Activated T-cell treated with anti-CD3 and anti-CD28 coated beads, Interleukin-2, amount 50 U/mL, for 72 hours (primary cell): Measurements from ENCODE around the gene ARHGDIG. TPM values are rescaled to one million over a fixed set of nuclear protein-coding genes. Genes with fewer than 3 reads are reported as not detected.
"Not testable (repeated sequence)": the region's sequence is repeated elsewhere in the genome, so short reads cannot be mapped to it uniquely, and the experiment has no call there.

Source experiments
- ATAC-seq, 2 donors: fragments of 150-1000 bp; cut with Tn5 transposase; replicated peaks in 1 of 2; 2 replicates each; pipeline ENCODE4 v1.10.0; 2021; ENCODE audit warnings: moderate library complexity in 2 of 2, mild to moderate bottlenecking in 1 of 2
- DNase-seq, 2 donors: peaks; one replicate each; pipeline ENCODE4 v3.0.0; 2021 to 2022; ENCODE audit warnings: mixed read lengths in 1 of 2
- H3K27ac Mint-ChIP-seq: one replicate; pipeline ENCODE4 v1.8.0; 2022; ENCODE audit warnings: mild to moderate bottlenecking, moderate library complexity, mixed read lengths
- H3K27me3 Mint-ChIP-seq: one replicate; pipeline ENCODE4 v1.8.0; 2022; ENCODE audit warnings: low read depth, mixed read lengths
- H3K36me3 Mint-ChIP-seq, 2 donors: one replicate each; pipeline ENCODE4 v1.8.0; 2022; ENCODE audit warnings: mixed read lengths in 2 of 2, mild to moderate bottlenecking in 1 of 2; ENCODE audit not compliant: insufficient read depth in 2 of 2
- H3K4me1 Mint-ChIP-seq: one replicate; pipeline ENCODE4 v1.8.0; 2022; ENCODE audit warnings: low read depth, mixed read lengths
- H3K4me3 Mint-ChIP-seq, 2 donors: one replicate each; pipeline ENCODE4 v1.8.0; 2022; ENCODE audit warnings: mild to moderate bottlenecking in 2 of 2, mixed read lengths in 2 of 2, moderate library complexity in 2 of 2
- H3K9me3 Mint-ChIP-seq, 2 donors: one replicate each; pipeline ENCODE4 v1.8.0; 2022; ENCODE audit warnings: mixed read lengths in 2 of 2
- total RNA-seq, 2 donors: library from RNA; stranded (reverse); gene quantifications; one replicate each; pipeline ENCODE4 v1.2.3, GENCODE V29; 2022

ARHGDIG gene
- total RNA-seq, 2 donors from 2014 or later = 0.48 to 0.97 TPM

DNA sequence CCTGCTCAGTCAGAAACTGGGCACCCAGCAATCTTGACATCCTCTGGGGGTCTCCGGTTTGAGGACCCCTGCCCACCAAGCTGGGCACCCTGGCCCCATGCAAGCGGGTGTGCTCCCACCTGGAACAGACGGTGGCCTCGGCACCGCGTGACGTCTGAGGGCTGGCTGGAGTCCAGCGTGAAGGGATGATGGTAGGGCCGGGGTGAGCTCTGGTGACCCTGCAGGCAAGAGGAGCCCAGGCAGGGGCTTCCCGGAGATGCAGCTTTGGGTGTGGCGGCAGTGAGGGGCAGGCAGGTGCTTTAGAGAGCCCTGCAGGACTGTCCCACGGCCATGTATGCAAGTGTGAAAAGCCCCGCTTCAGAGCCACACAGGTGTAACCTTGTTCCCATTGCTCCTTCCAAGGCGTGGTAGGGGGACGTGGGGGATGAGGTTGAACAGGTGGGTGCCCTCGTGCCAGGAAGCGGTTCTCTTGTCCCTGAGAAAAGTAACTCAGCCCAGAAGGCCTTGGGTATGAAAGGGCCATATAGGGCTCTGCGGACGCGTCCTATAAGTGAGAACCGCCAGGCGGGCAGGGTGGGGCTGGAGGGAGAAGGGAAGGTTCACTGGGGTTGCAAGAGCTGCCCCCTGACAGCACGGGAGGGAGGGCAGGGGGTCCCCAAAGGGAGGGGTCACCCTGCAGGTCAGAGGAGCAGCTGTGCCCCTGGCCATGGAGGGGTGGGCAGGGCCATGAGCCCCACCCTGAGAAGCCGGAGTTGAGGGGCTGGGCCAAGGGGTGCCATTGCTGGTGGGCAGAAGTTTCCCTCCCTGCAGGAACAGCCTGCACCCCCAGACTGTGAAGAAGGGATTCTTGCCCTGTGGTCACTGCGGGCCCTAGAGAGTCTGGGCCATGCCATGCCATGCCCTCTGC is 13.9 kb upstream of the ARHGDIG start:
- no peaks in the 10 kb centered on the region for H3K4me1 Mint-ChIP-seq
- no peaks in the 10 kb centered on the region for H3K36me3 Mint-ChIP-seq
- no peak overlapping the region for H3K4me3 Mint-ChIP-seq
- DNase-seq = no peak
- H3K27ac Mint-ChIP-seq = no peak overlapping the region
- no peaks in the 10 kb centered on the region for H3K27me3 Mint-ChIP-seq
- ATAC-seq = no peak
- H3K9me3 Mint-ChIP-seq = peaks cover 0 to 4% of the 10 kb centered on the region in 2 donors

DNA sequence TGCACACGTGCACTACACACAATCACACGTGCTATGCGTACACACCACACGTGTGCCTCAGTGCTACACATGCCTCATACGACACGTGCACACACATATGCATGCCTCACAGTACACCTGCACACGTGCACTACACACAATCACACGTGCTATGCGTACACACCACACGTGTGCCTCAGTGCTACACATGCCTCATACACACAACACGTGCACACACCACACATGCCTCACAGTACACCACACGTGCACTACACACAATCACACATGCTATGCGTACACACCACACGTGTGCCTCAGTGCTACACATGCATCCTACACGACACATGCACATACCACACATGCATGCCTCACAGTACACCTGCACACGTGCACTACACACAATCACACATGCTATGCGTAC is 12.8 kb upstream of the ARHGDIG start:
- H3K27ac Mint-ChIP-seq, H3K4me3 Mint-ChIP-seq, DNase-seq, H3K9me3 Mint-ChIP-seq, ATAC-seq, H3K27me3 Mint-ChIP-seq, H3K4me1 Mint-ChIP-seq, H3K36me3 Mint-ChIP-seq: not testable (repeated sequence)

DNA sequence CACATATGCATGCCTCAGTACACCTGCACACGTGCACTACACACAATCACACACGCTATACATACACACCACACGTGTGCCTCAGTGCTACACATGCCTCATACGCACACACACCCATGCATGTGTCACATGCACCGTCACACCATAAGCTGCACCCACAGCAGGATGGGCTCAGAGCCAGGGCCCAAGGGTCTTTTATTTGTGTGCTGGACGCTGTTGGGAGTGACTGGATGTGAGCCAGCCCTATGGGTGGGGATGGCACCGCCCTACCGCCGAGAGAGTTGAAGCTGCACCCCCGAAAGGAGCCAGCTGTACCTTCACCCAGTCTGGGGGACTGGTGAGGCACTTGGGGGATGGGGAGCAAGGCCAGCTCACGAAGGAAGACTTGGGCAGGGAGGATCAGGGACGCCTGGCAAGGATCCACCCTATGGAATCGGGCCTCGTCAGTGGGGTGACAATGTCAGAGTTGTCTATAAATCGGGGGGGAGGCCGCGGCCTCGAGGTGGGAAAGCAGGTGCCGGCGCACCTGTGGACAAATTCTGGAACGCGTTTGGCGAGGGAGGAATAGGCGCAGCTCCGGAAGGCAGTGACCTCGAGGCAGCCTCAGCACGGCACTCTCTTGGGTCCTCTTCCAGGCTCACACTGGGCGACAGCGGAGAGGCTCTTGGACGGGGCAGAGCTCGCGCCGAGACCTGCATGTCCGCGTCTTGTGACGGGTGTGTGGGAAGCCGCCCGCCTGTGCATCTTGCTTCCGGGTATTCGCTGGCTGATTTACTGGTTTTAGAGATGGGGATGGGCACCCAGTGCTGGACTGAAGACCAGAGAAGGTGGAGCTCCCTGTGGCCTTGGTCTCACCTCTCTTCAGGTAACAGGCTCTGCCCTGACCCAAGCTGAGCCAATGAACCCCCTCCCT is 12.0 kb upstream of the ARHGDIG start:
- Mint-ChIP-seq H3K27me3 (no peaks in the 10 kb centered on the region), H3K4me1 (no peaks in the 10 kb centered on the region), H3K27ac (no peak overlapping the region), H3K36me3 (no peaks in the 10 kb centered on the region), H3K9me3 (peaks cover 0 to 4% of the 10 kb centered on the region in 2 donors), H3K4me3 (no peak overlapping the region)
- DNase-seq (no peak), ATAC-seq (no peak)

DNA sequence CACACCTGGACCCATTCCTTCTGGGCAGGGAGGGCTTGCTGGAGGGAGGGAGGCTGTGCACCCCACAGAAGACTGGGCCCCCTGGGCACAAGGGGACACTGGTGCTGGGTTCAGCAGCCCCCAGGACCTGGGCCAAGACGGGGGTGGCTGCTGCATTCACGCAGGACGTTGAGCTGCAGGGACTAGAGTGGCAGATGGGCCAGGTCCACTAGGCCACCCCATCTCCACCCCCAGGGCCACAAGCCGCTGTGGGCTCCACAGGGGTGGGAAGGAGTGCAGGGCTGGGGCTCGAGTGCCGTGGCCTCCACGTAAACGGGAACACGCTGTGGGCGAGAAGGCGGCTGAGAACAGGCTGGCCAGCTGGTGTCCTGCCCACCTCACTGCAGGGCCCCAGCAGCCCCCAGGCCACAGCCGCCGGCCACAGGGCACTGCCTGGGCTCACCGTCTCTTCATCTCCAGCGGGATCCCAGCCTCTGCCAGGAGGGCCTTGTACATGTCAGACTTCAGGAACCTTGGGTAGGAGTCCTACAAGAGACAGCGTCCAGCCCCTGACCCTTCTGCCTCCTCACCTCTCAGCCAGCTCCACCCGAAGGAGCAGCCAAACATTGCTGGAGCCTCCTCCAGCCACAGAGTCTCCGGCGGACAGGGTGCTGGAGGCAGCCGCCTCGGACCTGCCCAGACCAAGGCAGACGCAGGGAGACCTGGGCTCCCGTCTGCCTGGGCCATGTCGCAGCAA is 11.2 kb upstream of the ARHGDIG start:
- Mint-ChIP-seq H3K27me3 (no peaks in the 10 kb centered on the region), H3K36me3 (no peaks in the 10 kb centered on the region), H3K9me3 (peaks cover 0 to 4% of the 10 kb centered on the region in 2 donors), H3K4me1 (no peaks in the 10 kb centered on the region), H3K4me3 (no peak overlapping the region), H3K27ac (no peak overlapping the region)
- ATAC-seq (no peak), DNase-seq (no peak)

DNA sequence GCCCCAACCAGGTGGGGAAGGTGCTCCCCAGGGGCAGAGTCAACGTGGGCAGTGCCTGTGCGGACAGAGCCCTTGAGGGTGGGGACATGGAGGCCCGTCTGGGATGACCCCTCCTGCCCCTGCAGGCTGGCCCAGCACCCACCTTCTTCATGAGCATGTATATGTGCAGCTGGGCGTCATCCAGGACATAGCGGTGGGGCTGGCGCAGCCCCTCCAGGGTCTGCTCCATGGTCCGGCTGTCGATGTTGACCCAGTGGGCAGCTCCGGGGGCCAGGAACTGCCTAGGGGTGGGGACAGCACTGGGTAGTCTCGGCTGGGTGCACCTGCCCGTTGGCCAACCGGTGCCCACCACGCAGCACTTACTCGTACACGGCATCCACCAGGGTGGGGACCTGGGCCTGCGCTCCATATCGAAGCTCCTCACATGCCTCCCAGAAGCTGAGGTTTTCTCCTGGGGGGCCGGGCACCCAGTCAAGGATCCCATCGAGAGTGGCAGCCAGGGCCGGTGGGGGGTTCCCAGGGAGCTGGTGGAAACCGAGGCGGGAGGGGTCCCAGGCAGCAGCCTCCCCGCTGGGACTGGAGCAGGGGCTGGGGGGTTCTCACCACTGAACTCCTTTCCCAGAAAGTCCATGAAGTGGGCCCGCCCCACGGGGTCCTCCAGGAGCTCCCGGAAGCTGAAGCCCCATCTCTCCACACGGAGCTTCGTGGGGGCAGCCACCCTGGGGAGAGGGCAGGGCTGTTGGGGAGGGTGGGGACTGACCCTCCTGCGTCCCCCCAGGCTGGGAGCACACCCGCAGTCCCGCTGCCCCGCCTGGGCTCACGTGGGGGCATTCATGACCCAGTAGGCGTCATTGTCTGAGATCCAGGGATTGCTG is 9.8 kb upstream of the ARHGDIG start:
- Mint-ChIP-seq H3K27me3 (no peaks in the 10 kb centered on the region), H3K4me3 (no peak overlapping the region), H3K9me3 (peaks cover 0 to 4% of the 10 kb centered on the region in 2 donors), H3K27ac (no peak overlapping the region), H3K36me3 (no peaks in the 10 kb centered on the region), H3K4me1 (no peaks in the 10 kb centered on the region)
- ATAC-seq (no peak), DNase-seq (no peak)

DNA sequence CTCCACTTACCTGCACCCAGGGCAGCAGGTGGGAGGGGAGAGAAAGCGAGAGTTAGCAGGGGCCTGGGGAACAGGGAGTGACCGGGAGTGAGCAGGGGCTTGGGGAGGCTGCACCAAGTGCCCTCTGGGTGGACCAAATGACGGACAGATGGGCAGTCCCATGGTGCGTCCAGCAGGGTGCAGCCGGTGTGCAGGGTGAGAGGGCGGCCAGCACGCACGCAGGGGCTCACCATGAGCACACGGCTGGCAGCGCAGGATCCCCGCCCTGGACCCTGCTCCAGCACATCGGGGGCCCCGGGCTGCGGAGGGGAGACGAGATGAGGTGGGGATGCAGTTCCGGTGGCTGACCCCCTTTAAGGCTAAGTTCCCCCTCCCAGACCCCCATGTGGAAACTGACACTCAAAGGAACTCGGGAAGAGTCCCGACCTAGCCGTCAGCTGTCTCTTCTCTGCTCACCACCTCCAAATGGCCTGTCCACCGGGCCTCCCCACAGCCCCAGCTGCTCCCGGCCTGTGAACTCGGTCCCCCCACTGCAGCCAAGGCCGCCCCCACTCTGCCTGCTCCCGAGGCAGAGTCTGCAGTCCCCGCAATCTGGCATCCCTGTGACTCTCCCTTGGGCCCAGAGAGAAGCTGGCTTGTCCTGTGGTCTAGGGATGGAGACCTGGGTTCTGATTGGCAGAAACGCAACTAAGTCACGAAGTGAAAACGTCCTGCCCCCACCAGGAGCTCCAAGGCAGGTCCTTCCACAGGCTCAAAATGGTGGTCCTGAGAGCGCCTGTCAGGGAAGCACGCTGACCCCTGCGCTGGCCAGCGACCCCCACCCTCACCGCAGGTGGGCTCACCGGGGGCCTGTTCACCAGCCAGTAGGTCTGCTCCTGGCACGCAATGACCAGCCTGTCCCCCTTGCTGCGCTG is 7.5 kb upstream of the ARHGDIG start:
- H3K4me1 Mint-ChIP-seq = no peaks in the 10 kb centered on the region
- no peak overlapping the region for H3K27ac Mint-ChIP-seq
- no peaks in the 10 kb centered on the region for H3K36me3 Mint-ChIP-seq
- ATAC-seq (no peak), DNase-seq (no peak)
- H3K9me3 Mint-ChIP-seq = peaks cover 0 to 1% of the 10 kb centered on the region in 2 donors
- H3K4me3 Mint-ChIP-seq = no peak overlapping the region
- peaks cover 14% of the 10 kb centered on the region for H3K27me3 Mint-ChIP-seq

DNA sequence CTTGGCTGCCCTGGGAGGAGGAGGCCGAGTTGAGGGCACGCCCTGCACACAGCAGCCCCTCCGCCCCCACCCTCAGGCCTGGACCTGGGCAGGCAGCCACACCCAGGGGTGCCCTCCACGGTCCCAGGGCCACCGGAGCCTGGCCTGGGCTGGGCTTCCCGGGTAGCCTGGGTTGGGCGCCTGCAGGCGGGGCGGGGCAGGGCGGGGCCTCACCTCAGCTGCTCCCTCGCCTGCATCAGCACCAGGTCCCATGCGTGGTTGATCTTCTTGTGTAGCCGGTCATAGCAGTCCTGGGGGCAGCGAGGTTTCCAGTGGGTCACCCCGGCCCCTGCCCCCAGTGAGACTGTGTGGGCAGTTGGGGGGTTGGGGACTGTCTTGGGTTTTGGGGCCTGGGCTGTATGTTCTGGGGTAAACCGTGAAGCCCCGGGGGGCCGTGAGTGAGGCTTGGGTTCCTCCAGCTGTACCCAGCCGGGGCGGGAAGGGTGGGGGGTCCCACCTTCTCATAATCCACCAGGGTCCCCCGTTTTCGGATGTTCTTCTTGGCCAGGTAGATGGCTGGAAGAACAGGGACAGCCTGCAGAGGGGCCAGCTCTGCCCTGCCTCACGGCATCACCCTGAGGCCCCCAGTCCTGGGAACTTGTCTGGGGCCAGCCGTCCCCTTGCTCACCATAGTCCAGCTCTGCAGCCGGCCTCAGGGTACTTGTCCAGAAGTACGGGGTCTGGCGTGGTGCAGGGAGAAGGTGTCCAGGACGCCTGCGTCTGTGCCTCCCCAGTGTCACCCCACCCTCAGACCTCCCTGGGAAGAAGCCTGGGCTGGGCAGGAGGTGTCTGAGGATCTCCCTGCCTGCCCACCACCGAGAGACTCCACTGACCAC is 6.6 kb upstream of the ARHGDIG start:
- no peaks in the 10 kb centered on the region for H3K4me1 Mint-ChIP-seq
- no peak overlapping the region for H3K4me3 Mint-ChIP-seq
- H3K27ac Mint-ChIP-seq = no peak overlapping the region
- ATAC-seq (no peak), DNase-seq (no peak)
- no peaks in the 10 kb centered on the region for H3K9me3 Mint-ChIP-seq
- H3K36me3 Mint-ChIP-seq = no peaks in the 10 kb centered on the region
- H3K27me3 Mint-ChIP-seq = peaks cover 14% of the 10 kb centered on the region

DNA sequence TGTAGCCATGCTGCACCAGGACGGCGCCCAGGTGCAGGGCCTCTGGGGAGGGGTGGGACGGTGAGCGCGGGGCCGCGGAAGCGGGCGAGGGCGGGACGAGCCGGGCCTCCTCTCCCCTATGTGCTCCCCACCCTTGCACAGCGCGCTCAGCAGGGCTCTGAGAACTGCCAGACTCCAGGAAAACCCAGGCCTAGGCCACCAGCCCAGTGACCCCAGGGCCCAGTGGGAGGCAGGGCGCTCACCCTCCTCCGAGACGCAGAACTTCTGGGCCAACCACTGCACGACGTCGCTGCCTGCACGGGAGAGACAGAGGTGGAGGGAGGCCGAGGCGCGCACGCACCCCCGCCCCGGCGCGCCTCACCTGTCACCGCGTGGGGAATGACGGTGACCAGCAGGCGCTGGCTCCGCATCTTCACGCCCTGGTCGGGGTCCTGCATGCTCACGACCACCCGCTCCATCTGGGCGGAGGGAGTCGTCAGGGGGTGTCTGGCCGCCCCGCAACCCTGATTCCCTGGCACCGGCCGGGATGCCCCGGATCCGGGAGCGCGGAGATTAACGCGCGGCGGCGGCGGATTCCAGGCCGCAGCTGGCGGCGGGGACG is 5.2 kb upstream of the ARHGDIG start:
- H3K4me3 Mint-ChIP-seq = peak overlapping the region; percentile 44 to 73
- H3K36me3 Mint-ChIP-seq = no peaks in the 10 kb centered on the region
- ATAC-seq = peak; percentile 36 to 49
- peak; percentile 13 to 17 for DNase-seq
- peaks cover 6% of the 10 kb centered on the region for H3K4me1 Mint-ChIP-seq
- H3K27me3 Mint-ChIP-seq = peaks cover 21% of the 10 kb centered on the region
- no peak overlapping the region for H3K27ac Mint-ChIP-seq
- H3K9me3 Mint-ChIP-seq = no peaks in the 10 kb centered on the region

DNA sequence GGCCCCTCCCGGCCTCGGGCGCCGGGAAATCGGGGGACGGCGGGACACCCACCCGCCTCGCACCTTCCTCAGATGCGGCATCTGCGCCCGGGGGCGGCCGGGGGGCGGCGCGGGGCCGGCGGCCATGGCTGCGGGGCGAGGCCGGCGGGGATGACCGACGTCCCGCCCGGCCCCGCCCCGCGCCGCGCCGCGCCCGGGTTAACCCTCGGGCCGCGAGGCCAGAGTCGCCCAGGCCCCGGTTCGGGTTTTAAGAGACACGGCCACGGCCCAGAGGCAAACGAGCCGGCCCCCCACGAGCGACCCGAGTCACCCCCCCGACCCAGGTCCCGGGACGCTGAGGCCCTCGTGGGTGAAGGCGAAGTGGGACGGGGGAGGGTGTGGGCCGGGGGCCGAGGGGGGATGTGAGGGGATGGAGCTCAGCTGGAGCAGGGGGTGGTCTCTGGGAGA is 4.6 kb upstream of the ARHGDIG start, which contains the start of gene RGS11:
Gene RGS11 (minus strand): TSS at position 159 of the 447 bp plus-strand sequence. CDS start 33 bp downstream, at position 126.
- peaks cover 6% of the 10 kb centered on the region for H3K4me1 Mint-ChIP-seq
- H3K36me3 Mint-ChIP-seq = no peaks in the 10 kb centered on the region
- no peak within 1 kb of the TSS for H3K27ac Mint-ChIP-seq
- DNase-seq (no peak), ATAC-seq (no peak)
- peak within 1 kb of the TSS; percentile 68 to 73 for H3K4me3 Mint-ChIP-seq
- peaks cover 21% of the 10 kb centered on the region for H3K27me3 Mint-ChIP-seq
- H3K9me3 Mint-ChIP-seq = no peaks in the 10 kb centered on the region

DNA sequence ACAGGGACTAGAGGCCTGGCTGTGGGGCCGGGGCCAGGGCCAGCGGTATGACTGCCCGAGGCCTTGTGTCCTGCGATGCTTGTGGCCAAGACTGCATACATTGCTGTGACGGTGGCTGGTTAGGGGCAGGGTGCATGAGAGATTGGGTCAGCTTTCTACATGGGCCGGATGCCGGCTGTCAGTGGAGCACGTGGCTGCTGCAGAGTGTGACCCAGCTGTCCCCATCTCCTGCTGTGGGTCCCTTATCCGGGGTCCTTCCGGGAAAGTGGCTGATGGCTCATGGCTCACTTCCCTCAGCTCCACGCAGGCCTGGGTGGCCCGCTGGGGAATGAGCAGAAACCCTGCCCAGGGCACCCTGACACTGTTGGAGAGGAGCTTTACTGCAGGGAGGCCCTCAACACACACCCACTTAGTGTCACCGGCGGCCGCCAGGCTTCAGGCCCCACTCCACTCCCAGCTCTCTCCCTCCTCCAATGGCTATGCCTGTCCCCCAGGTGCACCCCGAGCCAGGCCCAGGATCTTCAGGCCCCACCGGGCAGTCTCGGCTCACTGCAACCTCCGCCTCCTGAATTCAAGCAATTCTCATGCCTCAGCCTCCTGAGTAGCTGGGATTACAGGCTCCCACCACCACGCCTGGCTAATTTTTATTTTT is 3.8 kb upstream of the ARHGDIG start:
- DNase-seq (no peak), ATAC-seq (no peak)
- H3K4me3 Mint-ChIP-seq = peak overlapping the region; percentile 68 to 70
- no peaks in the 10 kb centered on the region for H3K36me3 Mint-ChIP-seq
- no peak overlapping the region for H3K27ac Mint-ChIP-seq
- peaks cover 6% of the 10 kb centered on the region for H3K4me1 Mint-ChIP-seq
- H3K9me3 Mint-ChIP-seq = no peaks in the 10 kb centered on the region
- peaks cover 21% of the 10 kb centered on the region for H3K27me3 Mint-ChIP-seq
